SU-DHL-6 (cell line): ENCODE results near the gene IMMP1L.

Experiments used
- H2AFZ ChIP-seq: fragments of 200-600 bp; sonication (generic); 2 replicates; pipeline ENCODE4 v1.6.1; 2014; ENCODE audit warnings: low read depth, mild to moderate bottlenecking, moderate library complexity, mixed read lengths, antibody characterized with exemption, low read length; ENCODE audit not compliant: severe bottlenecking
- H3F3A ChIP-seq: fragments of 200-600 bp; shearing (Covaris generic); 2 replicates; pipeline ENCODE4 v1.6.0; 2016; ENCODE audit warnings: antibody characterized with exemption, mild to moderate bottlenecking; ENCODE audit not compliant: insufficient read depth
- H3K27ac ChIP-seq: fragments of 200-600 bp; sonication (generic); 2 replicates; pipeline ENCODE4 v1.5.1; 2016; ENCODE audit warnings: low read depth, mild to moderate bottlenecking, low read length, moderate library complexity, mixed read lengths
- H3K27me3 ChIP-seq: fragments of 200-600 bp; sonication (generic), shearing (Covaris generic); 2 replicates; pipeline ENCODE4 v1.6.0; 2014; ENCODE audit warnings: mild to moderate bottlenecking, low read length
- H3K36me3 ChIP-seq: fragments of 200-600 bp; sonication (generic); 2 replicates; pipeline ENCODE4 v1.6.1; 2014; ENCODE audit warnings: mild to moderate bottlenecking, low read length, mixed read lengths
- H3K4me2 ChIP-seq: fragments of 300-600, 200-600 bp; shearing (Covaris generic), sonication (generic); 2 replicates; pipeline ENCODE4 v1.6.0; 2014; ENCODE audit warnings: low read length, low read depth, mild to moderate bottlenecking; ENCODE audit not compliant: poor library complexity, severe bottlenecking
- H3K4me3 ChIP-seq: fragments of 200-600 bp; sonication (generic); 2 replicates; pipeline ENCODE4 v1.5.1; 2014; ENCODE audit warnings: antibody characterized with exemption, low read length, mild to moderate bottlenecking, mixed read lengths; ENCODE audit not compliant: insufficient read depth, poor library complexity, severe bottlenecking
- H3K79me2 ChIP-seq: fragments of 200-600 bp; sonication (generic); 2 replicates; pipeline ENCODE4 v1.6.1; 2014; ENCODE audit warnings: mild to moderate bottlenecking, low read length, moderate library complexity; ENCODE audit not compliant: insufficient read depth
- H3K9ac ChIP-seq: fragments of 200-600 bp; sonication (generic); 2 replicates; pipeline ENCODE4 v1.7.0; 2014; ENCODE audit warnings: mild to moderate bottlenecking, low read length
- H3K9me2 ChIP-seq: fragments of 200-600 bp; sonication (generic); replicated peaks from 2 replicates; pipeline ENCODE4 v1.6.1; 2014; ENCODE audit warnings: low read length; ENCODE audit not compliant: insufficient read depth
- H3K9me3 ChIP-seq: fragments of 200-600 bp; sonication (generic); 2 replicates; pipeline ENCODE4 v1.6.1; 2014; ENCODE audit warnings: low read length, mixed read lengths; ENCODE audit not compliant: insufficient read depth
- H4K20me1 ChIP-seq: fragments of 200-600 bp; sonication (generic); 2 replicates; pipeline ENCODE4 v1.6.1; 2014; ENCODE audit warnings: low read depth, mild to moderate bottlenecking, antibody characterized with exemption, low read length, moderate library complexity, mixed read lengths
- CTCF ChIP-seq: fragments of 200-600 bp; sonication (generic); IDR thresholded peaks from one replicate; pipeline ENCODE4 v1.5.1; 2017; ENCODE audit warnings: antibody characterized with exemption, mild to moderate bottlenecking, low read length, moderate library complexity; ENCODE audit not compliant: insufficient read depth, poor library complexity, severe bottlenecking
- EZH2phosphoT487 ChIP-seq: fragments of 200-600 bp; sonication (generic), shearing (Covaris generic); conservative IDR thresholded peaks from 2 replicates; pipeline ENCODE4 v1.6.1; 2018; ENCODE audit warnings: mild to moderate bottlenecking, antibody characterized with exemption, low read length, moderate library complexity, mixed read lengths

The IMMP1L gene

GRCh38 chr11:31419138-31419537 lies 90.3 kb downstream of the IMMP1L start:
- Histone ChIP-seq H3K9ac (no peak overlapping the region), H3K27me3 (no peaks in the 10 kb centered on the region), H3K4me2 (no peak overlapping the region), H3K9me3 (no peaks in the 10 kb centered on the region), H4K20me1 (no peaks in the 10 kb centered on the region), H3K36me3 (no peaks in the 10 kb centered on the region), H3F3A (no peaks in the 10 kb centered on the region), H3K9me2 (no peaks in the 10 kb centered on the region), H3K79me2 (no peaks in the 10 kb centered on the region), H3K4me3 (no peak overlapping the region), H3K27ac (no peak overlapping the region), H2AFZ (no peak overlapping the region)
- no peak for TF ChIP-seq EZH2phosphoT487
- TF ChIP-seq CTCF = no peak

GRCh38 chr11:31417816-31418215 lies 91.6 kb downstream of the IMMP1L start:
- no peaks in the 10 kb centered on the region for H3K27me3 ChIP-seq
- H3K9me2 ChIP-seq = no peaks in the 10 kb centered on the region
- H3K9ac ChIP-seq = no peak overlapping the region
- no peaks in the 10 kb centered on the region for H3K79me2 ChIP-seq
- no peak overlapping the region for H3K27ac ChIP-seq
- H3K4me2 ChIP-seq = no peak overlapping the region
- no peak overlapping the region for H2AFZ ChIP-seq
- no peaks in the 10 kb centered on the region for H4K20me1 ChIP-seq
- H3F3A ChIP-seq = no peaks in the 10 kb centered on the region
- no peaks in the 10 kb centered on the region for H3K9me3 ChIP-seq
- TF ChIP-seq CTCF (no peak), EZH2phosphoT487 (no peak)
- no peak overlapping the region for H3K4me3 ChIP-seq
- no peaks in the 10 kb centered on the region for H3K36me3 ChIP-seq

GRCh38 chr11:31417357-31417756 lies 92.1 kb downstream of the IMMP1L start:
- Histone ChIP-seq H3K27me3 (no peaks in the 10 kb centered on the region), H3F3A (no peaks in the 10 kb centered on the region), H3K36me3 (no peaks in the 10 kb centered on the region), H3K4me2 (no peak overlapping the region), H3K4me3 (no peak overlapping the region), H3K79me2 (no peaks in the 10 kb centered on the region), H4K20me1 (no peaks in the 10 kb centered on the region), H3K9me2 (no peaks in the 10 kb centered on the region), H3K9ac (no peak overlapping the region), H3K9me3 (no peaks in the 10 kb centered on the region), H2AFZ (no peak overlapping the region), H3K27ac (no peak overlapping the region)
- TF ChIP-seq CTCF = no peak

- H3F3A ChIP-seq = no peaks in the 10 kb centered on the region
- H3K27me3 ChIP-seq = no peaks in the 10 kb centered on the region
- H3K9me2 ChIP-seq = no peaks in the 10 kb centered on the region
- no peak overlapping the region for H2AFZ ChIP-seq
- H3K4me3 ChIP-seq = no peak overlapping the region
- H3K9me3 ChIP-seq = no peaks in the 10 kb centered on the region
- no peaks in the 10 kb centered on the region for H4K20me1 ChIP-seq
- TF ChIP-seq CTCF (no peak), EZH2phosphoT487 (no peak)
- H3K27ac ChIP-seq = no peak overlapping the region
- H3K36me3 ChIP-seq = no peaks in the 10 kb centered on the region
- no peak overlapping the region for H3K4me2 ChIP-seq
- H3K79me2 ChIP-seq = no peaks in the 10 kb centered on the region
- no peak overlapping the region for H3K9ac ChIP-seq
These were observed 94.0 kb downstream of the IMMP1L start for GRCh38 chr11:31415435-31415834.
